ENCODE data around the gene RNF212B. TPM values are rescaled to one million over a fixed set of nuclear protein-coding genes. Genes with fewer than 3 reads are reported as not detected.

Gene RNF212B
- total RNA-seq, 4 donors from 2014 or later: not detected

DNA sequence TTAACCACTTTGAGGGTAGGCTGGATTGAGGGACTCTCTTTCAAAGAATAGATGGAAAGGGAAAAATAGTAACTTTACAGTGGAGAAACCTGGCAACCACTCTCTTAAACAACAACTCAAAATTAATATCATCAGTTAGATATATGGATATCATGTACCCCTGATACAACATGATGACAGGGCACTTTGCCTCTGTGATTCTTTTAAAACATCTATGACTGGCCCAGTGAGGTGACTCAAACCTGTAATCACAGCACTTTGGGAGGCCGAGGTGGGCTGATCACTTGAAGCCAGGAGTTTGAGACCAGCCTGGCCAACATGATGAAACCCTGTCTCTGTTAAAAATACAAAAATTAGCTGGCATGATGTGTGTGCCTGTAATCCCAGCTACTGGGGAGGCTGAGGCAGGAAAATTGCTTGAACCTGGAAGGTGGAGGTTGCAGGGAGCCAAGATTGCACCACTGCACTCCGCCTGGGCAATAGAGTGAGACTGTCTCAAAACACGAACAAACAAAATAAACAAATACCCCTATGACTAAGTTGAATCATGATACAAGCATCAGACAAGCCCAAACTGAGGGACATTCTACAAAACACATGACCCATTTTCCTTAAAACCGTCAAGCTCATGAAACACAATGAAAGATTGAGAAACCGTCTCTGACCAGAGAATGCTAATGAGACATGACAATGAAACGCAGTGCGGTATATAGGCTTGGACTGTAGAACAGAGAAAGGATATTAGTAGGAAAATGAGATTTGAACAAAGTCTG is 27.9 kb upstream of the RNF212B start:
- TF ChIP-seq EP300 (IDR thresholded peaks at IDR 0.05; ENCODE audit: low read depth): no peak
- no peak for TF ChIP-seq POLR2A (IDR thresholded peaks at IDR 0.05)
- no peak for TF ChIP-seq POLR2AphosphoS5 (IDR thresholded peaks at IDR 0.05)
- TF ChIP-seq, protein P1, sequence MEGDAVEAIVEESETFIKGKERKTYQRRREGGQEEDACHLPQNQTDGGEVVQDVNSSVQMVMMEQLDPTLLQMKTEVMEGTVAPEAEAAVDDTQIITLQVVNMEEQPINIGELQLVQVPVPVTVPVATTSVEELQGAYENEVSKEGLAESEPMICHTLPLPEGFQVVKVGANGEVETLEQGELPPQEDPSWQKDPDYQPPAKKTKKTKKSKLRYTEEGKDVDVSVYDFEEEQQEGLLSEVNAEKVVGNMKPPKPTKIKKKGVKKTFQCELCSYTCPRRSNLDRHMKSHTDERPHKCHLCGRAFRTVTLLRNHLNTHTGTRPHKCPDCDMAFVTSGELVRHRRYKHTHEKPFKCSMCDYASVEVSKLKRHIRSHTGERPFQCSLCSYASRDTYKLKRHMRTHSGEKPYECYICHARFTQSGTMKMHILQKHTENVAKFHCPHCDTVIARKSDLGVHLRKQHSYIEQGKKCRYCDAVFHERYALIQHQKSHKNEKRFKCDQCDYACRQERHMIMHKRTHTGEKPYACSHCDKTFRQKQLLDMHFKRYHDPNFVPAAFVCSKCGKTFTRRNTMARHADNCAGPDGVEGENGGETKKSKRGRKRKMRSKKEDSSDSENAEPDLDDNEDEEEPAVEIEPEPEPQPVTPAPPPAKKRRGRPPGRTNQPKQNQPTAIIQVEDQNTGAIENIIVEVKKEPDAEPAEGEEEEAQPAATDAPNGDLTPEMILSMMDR (IDR thresholded peaks at IDR 0.05): no peak
- intact Hi-C loops (cut with DNase I; ENCODE audit: low total_unique reads): no loop called here

DNA sequence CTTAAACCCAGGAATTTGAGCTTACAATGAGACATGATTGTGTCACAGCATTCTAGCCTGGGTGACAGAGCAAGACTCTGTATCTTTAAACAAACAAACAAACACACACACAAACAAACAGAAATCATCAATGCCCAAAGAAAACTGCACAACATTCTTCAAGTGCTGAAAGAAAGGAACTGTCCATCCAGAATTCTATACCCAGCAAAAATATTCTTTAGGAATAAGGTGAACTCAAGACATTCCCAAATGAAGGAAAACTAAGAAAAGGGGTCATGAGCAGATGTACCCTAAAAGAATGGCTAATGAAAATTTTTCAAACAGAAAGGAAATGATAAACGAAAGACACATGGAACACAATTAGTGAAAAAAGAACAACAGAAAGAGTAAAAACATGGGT is 22.3 kb upstream of the RNF212B start:
- Histone ChIP-seq H3K4me1 (no peaks in the 10 kb centered on the region), H3K27me3 (no peaks in the 10 kb centered on the region), H3K9me3 (peaks cover 0 to 3% of the 10 kb centered on the region in 2 donors), H3K4me3 (no peak overlapping the region), H3K36me3 (no peaks in the 10 kb centered on the region), H3K27ac (no peak overlapping the region)
- TF ChIP-seq, protein P1 (IDR thresholded peaks at IDR 0.05): no peak
- TF ChIP-seq POLR2A (IDR thresholded peaks at IDR 0.05): no peak
- TF ChIP-seq EP300 (IDR thresholded peaks at IDR 0.05; ENCODE audit: low read depth): no peak
- TF ChIP-seq POLR2AphosphoS5 (IDR thresholded peaks at IDR 0.05): no peak
- intact Hi-C loops (cut with DNase I; ENCODE audit: low total_unique reads) (no loop called here), in situ Hi-C loops (cut with MboI; ENCODE audit: low pct_ligation_motif_present in 1 of 4, low pct_unique_long_range_greater_than_20kb in 1 of 4, low sequenced_read_pairs in 3 of 4) (no loop called here)
- 91 to 100% methylated on average over 1 of the region's 1 CpG for WGBS, 2 donors (ENCODE audit: low coverage in 1 of 2)
- no peak for DNase-seq

More for the DNA sequence above, 27.9 kb upstream of the RNF212B start:
- Histone ChIP-seq H3K36me3 (no peaks in the 10 kb centered on the region), H3K4me1 (no peaks in the 10 kb centered on the region), H3K9me3 (no peaks in the 10 kb centered on the region), H3K27me3 (no peaks in the 10 kb centered on the region), H3K4me3 (no peak overlapping the region), H3K27ac (no peak overlapping the region)
- WGBS, 2 donors (ENCODE audit: low coverage in 1 of 2): 82 to 87% methylated on average over 7 of the region's 7 CpGs
- DNase-seq: no peak
- in situ Hi-C loops (cut with MboI; ENCODE audit: low pct_ligation_motif_present in 1 of 4, low pct_unique_long_range_greater_than_20kb in 1 of 4, low sequenced_read_pairs in 3 of 4): no loop called here

DNA sequence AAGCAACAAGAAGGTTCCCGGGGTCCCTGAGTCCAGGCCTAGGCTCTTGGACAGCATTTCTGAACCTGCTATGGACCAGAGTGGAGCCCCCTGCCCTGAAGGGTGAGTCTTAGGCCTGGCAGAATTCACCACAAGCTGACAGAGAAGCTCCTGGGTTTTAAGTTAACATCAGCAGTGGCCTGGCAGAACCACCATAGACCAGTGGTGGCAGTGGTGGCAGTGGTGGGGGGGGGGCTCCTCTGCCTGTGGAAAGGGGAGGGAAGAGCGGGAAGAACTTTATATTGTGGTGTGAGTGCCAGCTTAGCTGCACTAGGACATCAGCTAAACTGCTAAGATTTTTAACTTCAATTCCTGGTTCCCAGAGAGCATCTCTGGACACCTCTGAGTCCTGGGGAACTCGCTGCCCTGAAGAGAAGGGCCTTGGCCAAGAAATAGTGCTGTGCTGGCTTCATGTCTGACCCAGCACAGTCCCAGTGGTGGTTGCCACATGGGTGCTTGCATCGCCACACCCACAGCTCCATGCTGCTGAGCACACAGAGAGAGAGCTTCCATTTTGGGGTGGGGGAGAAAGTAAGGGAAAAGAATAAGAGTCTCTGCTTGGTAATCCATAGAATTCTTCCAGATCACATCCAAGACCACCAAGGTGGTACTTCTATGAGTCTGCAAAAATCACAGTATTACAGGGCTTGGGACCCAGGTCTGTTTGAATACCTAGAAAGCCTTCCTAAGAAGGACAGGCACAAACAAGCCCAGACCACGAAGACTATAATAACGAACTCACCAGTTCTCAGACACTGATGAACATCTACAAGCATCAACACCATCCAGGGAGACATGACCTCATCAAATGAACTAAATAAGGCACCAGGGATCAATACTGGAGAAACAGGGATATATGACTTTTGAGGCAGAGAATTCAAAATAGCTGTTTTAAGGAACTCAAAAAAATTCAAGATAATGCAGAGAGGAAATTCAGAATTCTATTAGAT is 20.4 kb upstream of the RNF212B start:
- WGBS, 2 donors (ENCODE audit: low coverage in 1 of 2): 88 to 90% methylated on average over 2 to 6 of the region's 6 CpGs

More for the DNA sequence above, 20.4 kb upstream of the RNF212B start:
- Histone ChIP-seq H3K36me3 (no peaks in the 10 kb centered on the region), H3K4me1 (no peaks in the 10 kb centered on the region), H3K27ac (no peak overlapping the region), H3K4me3 (no peak overlapping the region), H3K27me3 (no peaks in the 10 kb centered on the region), H3K9me3 (peaks cover 0 to 3% of the 10 kb centered on the region in 2 donors)
- in situ Hi-C loops (cut with MboI; ENCODE audit: low pct_ligation_motif_present in 1 of 4, low pct_unique_long_range_greater_than_20kb in 1 of 4, low sequenced_read_pairs in 3 of 4): no loop called here
- no peak for DNase-seq
- TF ChIP-seq, protein P1 (IDR thresholded peaks at IDR 0.05): no peak
- TF ChIP-seq POLR2A (IDR thresholded peaks at IDR 0.05) (no peak), EP300 (IDR thresholded peaks at IDR 0.05; ENCODE audit: low read depth) (no peak), POLR2AphosphoS5 (IDR thresholded peaks at IDR 0.05) (no peak)
- intact Hi-C loops (cut with DNase I; ENCODE audit: low total_unique reads): no loop called here

Data from transverse colon (tissue), 4 donors.